Measurements from ENCODE around the gene STOM.

Gene STOM

GRCh38 chr9:121344184-121344583 lies 25.9 kb downstream of the STOM start:
- peak; percentile 1 for DNase-seq

- DNase-seq, result no peak
Measured at GRCh38 chr9:121340676-121341392, 29.2 kb downstream of the STOM start.

GRCh38 chr9:121339437-121339836 lies 30.6 kb downstream of the STOM start:
- DNase-seq, result no peak

- no peak for DNase-seq
Measured at GRCh38 chr9:121336665-121337064, 33.4 kb downstream of the STOM start.

- DNase-seq, result no peak
Measured at GRCh38 chr9:121333950-121334773, 35.9 kb downstream of the STOM start.

GRCh38 chr9:121331992-121332685 lies 37.9 kb downstream of the STOM start:
- DNase-seq, result no peak

DNA sequence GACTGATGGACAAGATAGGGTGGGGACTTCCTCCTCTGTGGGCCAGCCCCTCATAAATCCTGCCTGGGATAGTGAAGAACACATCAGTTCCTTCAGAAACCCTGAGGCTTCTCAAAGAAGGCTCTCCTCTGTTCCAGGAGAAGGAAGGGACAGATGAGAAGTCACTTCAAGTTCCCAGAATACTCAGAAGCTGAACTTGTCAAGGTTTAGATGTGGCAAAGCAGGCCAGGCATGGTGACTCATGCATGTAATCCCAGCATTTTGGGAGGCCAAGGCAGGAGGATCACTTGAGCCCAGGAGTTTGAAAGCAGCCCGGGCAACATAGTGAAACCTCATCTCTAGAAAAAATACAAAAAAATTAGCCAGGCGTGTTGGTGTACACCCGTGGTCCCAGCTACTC lies 38.5 kb downstream of the STOM start:
- no peak for DNase-seq

- DNase-seq, result no peak
Measured at GRCh38 chr9:121328876-121329681, 41.0 kb downstream of the STOM start.

DNA sequence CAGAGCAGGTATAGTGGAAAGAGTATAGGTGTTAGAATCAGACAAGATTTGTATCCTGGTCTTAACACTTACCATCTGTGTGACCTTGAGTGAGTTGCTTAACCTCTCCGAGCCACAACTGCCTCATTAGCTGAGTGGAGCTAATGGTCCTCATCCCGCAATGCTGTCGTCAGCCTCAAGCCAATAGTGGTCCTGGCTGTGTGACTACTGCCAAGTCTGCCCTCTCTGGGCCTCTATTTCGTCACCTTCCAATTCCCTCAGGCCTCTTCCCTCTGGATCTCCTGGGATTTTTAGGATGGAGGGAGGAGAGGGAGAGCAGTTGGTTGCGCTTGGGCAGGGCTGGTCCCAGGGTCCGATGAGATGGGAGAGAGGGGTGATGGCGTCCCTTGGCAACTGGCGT lies 41.6 kb downstream of the STOM start:
- DNase-seq, result no peak

DNA sequence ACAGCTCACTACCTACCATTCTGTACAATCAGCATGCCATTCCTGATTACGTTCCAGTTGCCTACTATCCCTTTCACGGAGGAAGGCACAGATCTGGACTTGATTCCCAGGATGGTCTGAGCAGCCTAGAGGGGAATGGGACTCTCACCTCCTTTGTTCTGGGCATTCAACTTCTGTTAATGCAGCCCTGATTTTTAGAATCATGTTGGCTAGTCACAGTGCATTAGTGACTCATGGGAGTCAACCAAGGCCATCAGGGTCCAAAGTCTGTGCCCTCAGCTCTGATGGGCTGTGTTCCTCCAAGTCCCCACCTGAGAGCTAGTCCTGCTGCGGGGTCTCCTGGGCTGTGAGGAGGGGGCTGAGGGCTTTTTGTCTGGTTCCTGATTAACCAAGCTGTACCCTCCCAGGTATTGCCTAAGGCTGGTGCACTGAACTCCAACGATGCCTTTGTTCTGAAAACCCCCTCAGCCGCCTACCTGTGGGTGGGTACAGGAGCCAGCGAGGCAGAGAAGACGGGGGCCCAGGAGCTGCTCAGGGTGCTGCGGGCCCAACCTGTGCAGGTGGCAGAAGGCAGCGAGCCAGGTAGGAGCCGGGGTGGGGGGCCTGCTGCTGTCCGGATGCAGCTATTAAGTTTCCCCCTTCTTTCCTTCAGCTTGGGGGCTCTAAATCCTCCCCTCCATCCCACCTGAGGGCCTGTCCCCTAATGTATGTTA lies 43.0 kb downstream of the STOM start:
- DNase-seq, result no peak

GRCh38 chr9:121326130-121326838 lies 43.8 kb downstream of the STOM start:
- DNase-seq, result no peak

GRCh38 chr9:121325387-121325786 lies 44.7 kb downstream of the STOM start:
- no peak for DNase-seq

- no peak for DNase-seq
Measured at GRCh38 chr9:121324755-121325154, 45.3 kb downstream of the STOM start.

DNA sequence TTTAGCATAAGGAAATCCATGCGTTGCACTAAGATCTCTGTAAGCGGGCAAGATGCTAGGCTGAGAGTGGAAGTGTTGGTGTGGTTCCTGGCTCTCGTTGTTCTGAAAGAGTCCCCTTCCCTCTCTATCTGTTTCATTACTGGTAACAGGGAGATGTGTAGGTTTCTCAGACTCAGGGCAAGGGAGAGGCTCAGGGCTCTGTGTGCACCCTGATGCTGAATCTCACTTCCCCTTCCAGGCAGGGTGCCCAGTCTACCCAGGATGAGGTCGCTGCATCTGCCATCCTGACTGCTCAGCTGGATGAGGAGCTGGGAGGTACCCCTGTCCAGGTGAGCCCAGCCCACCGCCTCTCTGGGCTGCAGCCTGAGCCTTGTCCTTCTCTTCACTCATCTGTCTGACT lies 45.7 kb downstream of the STOM start:
- no peak for DNase-seq

DNA sequence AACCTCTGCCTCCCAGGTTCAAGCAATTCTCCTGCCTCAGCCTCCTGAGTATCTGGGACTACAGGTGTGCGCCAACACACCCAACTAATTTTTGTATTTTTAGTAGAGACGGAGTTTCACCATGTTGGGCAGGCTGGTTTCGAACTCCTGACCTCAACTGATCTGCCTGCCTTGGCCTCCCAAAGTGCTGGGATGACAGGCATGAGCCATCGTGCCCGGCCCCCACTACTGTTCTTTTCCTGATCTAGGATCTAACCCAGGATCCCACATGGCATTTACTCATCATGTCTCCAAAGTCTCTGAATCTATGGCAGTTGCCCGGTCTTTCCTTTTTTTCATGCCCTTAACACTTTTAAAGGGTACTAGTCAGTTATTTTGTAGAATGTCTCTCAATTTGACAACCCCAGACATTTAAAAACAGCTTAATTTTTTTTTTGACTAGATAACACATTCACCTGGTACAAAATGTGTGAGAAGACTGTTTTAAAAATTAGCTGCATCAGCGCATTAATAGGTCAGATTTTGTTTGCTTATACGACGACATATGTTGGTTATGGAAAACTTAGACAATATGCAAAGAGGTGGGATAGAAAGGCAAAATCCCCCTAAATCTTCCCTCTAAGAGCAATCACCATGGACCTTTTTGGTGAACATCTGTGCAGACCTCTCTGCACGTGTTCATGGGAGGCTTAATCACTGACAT lies 46.5 kb downstream of the STOM start:
- no peak for DNase-seq

GRCh38 chr9:121322737-121323448 lies 47.2 kb downstream of the STOM start:
- no peak for DNase-seq

DNA sequence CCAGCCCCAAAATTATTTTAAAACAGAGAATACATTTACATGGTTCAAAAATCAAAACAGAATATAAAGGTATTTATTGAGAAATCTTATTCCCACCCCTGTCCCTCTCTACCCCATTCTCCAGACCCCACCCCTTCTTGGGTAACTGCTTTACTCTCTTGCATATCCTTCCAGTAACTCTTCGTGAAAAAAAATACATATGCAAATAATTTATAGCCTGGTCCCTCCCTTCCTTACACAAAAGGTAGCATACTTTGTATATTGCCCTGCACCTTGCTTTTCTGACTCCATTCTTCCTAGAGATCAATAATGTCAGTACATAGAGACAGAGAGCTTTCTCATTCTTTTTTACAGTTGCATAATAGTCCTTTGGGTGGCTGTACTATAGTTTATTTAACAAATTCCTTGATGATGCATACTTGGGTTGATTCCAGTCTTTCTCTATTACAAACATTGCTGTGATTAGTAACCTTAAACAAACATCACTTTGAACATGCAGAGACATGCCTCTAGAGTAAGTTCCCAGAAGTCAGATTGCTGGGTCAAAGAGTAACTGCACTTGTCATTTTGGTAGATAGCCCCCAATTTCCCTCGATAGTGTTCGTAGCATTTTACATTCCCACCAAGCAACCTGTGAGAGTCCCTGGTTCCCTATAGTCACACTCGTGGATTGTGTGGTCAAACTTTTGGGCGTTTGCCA lies 47.9 kb downstream of the STOM start:
- DNase-seq, result peak; percentile 2

- no peak for DNase-seq
Measured at GRCh38 chr9:121321016-121321503, 49.0 kb downstream of the STOM start.

GRCh38 chr9:121319383-121319780 lies 50.7 kb downstream of the STOM start:
- no peak for DNase-seq

All from NCI-H446 treated with DMSO at 0.1 percent for 48 hours (cell line).